Astrocyte (in vitro differentiated cells and primary cell): ENCODE results near the gene GDF10.

Experiments used
- EZH2 ChIP-seq: IDR thresholded peaks from 2 replicates; pipeline ENCODE4 v1.6.1; 2012; ENCODE audit warnings: mild to moderate bottlenecking, low read length, inconsistent platforms; ENCODE audit not compliant: insufficient read depth
- TF ChIP-seq, protein P1 (sequence below): IDR thresholded peaks from 2 replicates; pipeline ENCODE4 v1.5.1; 2011; ENCODE audit warnings: low read depth, mild to moderate bottlenecking, inconsistent platforms, low read length, moderate library complexity; ENCODE audit not compliant: insufficient read depth

DNA sequence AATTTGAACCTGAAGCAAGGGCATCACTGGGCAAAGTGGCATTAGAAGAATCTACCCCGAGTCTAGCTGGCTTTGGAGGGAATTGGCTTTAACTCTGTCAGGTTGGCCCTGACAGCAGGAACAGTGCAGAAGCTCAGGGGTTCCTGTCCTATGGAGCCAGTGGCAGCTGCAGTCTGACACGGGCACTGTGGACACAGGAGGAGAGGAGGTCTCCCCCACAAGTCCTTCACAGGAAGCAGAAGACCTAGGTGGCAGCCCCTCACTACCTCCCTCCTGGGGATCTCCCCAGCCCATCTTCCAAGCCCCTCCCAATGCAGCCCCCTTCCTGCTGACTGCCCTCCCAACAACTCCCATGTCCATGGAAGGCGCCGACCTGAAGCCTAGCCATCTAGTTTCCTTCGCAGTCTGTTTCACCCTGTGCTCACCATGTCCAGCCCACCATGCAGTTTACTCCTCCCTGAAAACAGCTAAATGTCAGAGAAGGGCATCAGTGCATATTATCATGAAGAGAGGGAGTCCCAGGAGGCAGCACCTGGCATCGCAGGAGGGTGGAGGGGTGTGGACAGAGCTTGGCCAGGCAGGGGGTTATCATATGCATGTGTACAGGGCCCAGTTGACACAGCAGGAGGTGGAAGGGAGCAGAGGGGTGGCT lies 17.9 kb upstream of the GDF10 start:
- TF ChIP-seq, protein P1, sequence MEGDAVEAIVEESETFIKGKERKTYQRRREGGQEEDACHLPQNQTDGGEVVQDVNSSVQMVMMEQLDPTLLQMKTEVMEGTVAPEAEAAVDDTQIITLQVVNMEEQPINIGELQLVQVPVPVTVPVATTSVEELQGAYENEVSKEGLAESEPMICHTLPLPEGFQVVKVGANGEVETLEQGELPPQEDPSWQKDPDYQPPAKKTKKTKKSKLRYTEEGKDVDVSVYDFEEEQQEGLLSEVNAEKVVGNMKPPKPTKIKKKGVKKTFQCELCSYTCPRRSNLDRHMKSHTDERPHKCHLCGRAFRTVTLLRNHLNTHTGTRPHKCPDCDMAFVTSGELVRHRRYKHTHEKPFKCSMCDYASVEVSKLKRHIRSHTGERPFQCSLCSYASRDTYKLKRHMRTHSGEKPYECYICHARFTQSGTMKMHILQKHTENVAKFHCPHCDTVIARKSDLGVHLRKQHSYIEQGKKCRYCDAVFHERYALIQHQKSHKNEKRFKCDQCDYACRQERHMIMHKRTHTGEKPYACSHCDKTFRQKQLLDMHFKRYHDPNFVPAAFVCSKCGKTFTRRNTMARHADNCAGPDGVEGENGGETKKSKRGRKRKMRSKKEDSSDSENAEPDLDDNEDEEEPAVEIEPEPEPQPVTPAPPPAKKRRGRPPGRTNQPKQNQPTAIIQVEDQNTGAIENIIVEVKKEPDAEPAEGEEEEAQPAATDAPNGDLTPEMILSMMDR: no peak
- no peak for TF ChIP-seq EZH2
